ENCODE results near the gene PHETA1.

DNA sequence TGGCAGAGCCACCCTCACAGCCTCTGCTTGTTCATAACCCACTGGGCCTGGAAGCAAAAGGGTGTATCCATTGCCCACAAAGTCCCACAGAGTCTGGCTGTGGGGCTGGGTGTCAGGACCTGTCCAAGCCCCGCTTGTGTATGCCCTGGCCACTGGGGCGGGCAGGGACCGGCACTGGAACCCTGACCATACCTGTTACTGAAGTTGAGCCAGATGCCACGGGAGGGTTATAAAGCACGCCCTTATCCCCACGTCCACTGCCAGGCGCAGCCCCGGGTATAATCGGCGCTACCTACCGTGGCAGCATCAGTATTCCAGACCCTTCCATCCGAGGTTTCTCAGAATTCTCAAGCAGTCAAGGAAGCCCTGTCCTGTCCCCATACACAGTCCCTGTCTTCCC is 40.8 kb downstream of the PHETA1 start:
- TF ChIP-seq, protein P1, sequence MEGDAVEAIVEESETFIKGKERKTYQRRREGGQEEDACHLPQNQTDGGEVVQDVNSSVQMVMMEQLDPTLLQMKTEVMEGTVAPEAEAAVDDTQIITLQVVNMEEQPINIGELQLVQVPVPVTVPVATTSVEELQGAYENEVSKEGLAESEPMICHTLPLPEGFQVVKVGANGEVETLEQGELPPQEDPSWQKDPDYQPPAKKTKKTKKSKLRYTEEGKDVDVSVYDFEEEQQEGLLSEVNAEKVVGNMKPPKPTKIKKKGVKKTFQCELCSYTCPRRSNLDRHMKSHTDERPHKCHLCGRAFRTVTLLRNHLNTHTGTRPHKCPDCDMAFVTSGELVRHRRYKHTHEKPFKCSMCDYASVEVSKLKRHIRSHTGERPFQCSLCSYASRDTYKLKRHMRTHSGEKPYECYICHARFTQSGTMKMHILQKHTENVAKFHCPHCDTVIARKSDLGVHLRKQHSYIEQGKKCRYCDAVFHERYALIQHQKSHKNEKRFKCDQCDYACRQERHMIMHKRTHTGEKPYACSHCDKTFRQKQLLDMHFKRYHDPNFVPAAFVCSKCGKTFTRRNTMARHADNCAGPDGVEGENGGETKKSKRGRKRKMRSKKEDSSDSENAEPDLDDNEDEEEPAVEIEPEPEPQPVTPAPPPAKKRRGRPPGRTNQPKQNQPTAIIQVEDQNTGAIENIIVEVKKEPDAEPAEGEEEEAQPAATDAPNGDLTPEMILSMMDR (conservative IDR thresholded peaks at IDR 0.05; ENCODE audit: low read length), result no peak
- no peak for TF ChIP-seq EZH2phosphoT487 (IDR thresholded peaks at IDR 0.05; ENCODE audit: borderline replicate concordance)

Measured in Loucy (cell line).